Adrenal gland (tissue), 12 donors: ENCODE results near the gene TSPAN16. TPM values are rescaled to one million over a fixed set of nuclear protein-coding genes. Genes with fewer than 3 reads are reported as not detected.

Experiments used
- DNase-seq, 7 donors: peaks; one replicate each; pipeline ENCODE4 v3.0.0-alpha.2; 2019 to 2020
- H3K27ac ChIP-seq, 5 donors: fragments of 200-600 bp; sonication (generic) in 4 of 5; 1 replicate in 3 of 5; 2 replicates in 2 of 5; pipeline versions ENCODE4 v1.5.1 to v1.8.0; 2016 to 2020; ENCODE audit warnings: mild to moderate bottlenecking in 1 of 5
- H3K27me3 ChIP-seq: fragments of 200-600 bp; 2 replicates; pipeline ENCODE4 v1.8.0; 2021
- H3K36me3 ChIP-seq, 2 donors: fragments of 200-600 bp; replicated peaks in 1 of 2; 1 replicate in 1 of 2; 2 replicates in 1 of 2; pipeline versions ENCODE4 v1.5.1 to v1.8.0; 2018 to 2022
- H3K4me1 ChIP-seq, 2 donors: fragments of 200-600 bp; replicated peaks in 1 of 2; 1 replicate in 1 of 2; 2 replicates in 1 of 2; pipeline versions ENCODE4 v1.5.1 to v1.8.0; 2018 to 2021
- H3K4me3 ChIP-seq, 4 donors: fragments of 200-600 bp; sonication (generic) in 3 of 4; one replicate each; pipeline ENCODE4 v1.5.1; 2016 to 2018
- H3K9me3 ChIP-seq, 3 donors: fragments of 200-600 bp; sonication (generic) in 1 of 3; replicated peaks in 1 of 3; 1 replicate in 2 of 3; 2 replicates in 1 of 3; pipeline versions ENCODE4 v1.5.1 to v1.8.0; 2016 to 2021
- CTCF ChIP-seq, 6 experiments: fragments of 450-650 bp in 4 of 6; fragments of 200-600 bp in 2 of 6; sonication (generic) in 1 of 6; IDR thresholded peaks; 1 replicate in 5 of 6; 2 replicates in 1 of 6; pipeline versions ENCODE4 v1.5.1 to v1.8.0; 2016 to 2021; ENCODE audit warnings: antibody characterized with exemption in 6 of 6, mild to moderate bottlenecking in 2 of 6, moderate library complexity in 1 of 6
- POLR2A ChIP-seq, 2 donors: fragments of 450-650 bp; IDR thresholded peaks; one replicate each; pipeline ENCODE4 v1.6.1; 2017; ENCODE audit warnings: antibody characterized with exemption in 2 of 2, mild to moderate bottlenecking in 2 of 2, moderate library complexity in 1 of 2
- WGBS, 4 donors: extraction: QIAGEN DNeasy Blood & Tissue Kit in 2 of 4; methylation state at CpG; one replicate each; pipeline versions ENCODE4 v1.1.5 to v1.1.7; 2013 to 2017; 5-methylcytosine and 5-hydroxymethylcytosine counted together
- intact Hi-C, 2 donors: fragments of 100-400 bp; cut with DNase I; formaldehyde crosslinking; loops; one replicate each; pipeline versions ENCODE4 v1.14.1 to v1.15.0; 2022 to 2023
- polyA plus RNA-seq, 3 donors: library from polyadenylated mRNA; stranded (reverse); fragments of 200-250 nt in 2 of 3; fragments of 350-450 nt in 1 of 3; fragmentation: Illumina TruSeq in 1 of 3; extraction: RNeasy Lipid Tissue Mini Kit (QIAGEN cat#74804) in 1 of 3; gene quantifications; one replicate each; pipeline ENCODE4 v1.2.3, GENCODE V29; 2013 to 2014
- total RNA-seq, 9 donors: library from RNA; depleted of rRNA in 4 of 9; stranded (reverse); fragments of >200 nt in 4 of 9; fragments of 120-200 nt in 1 of 9; fragmentation: NEBNext Ultra II Directional in 1 of 9; extraction: Animal tissue kit (Norgen Biotek cat#: 25700) in 1 of 9; gene quantifications; one replicate each; pipeline versions ENCODE4 v1.1.0 to v1.2.4, GENCODE V29; 2013 to 2023
- donor health status: healthy with polysubstance abuse.
- donor health status: Bipolar disorder and iron deficiency.
- donor health status: DM: yes; HTN: yes; CAD: no.
- donor health status: DM: no; HTN: no; CAD: no.
- donor health status: DM: no; HTN: no; CAD: no.
- donor health status: DM: yes; HTN: yes; CAD: no.

The TSPAN16 gene
- total and polyA plus RNA-seq, 12 donors, result not detected

- Histone ChIP-seq H3K9me3 (no peaks in the 10 kb centered on the region), H3K27ac (peak overlapping the region in 2 of 5 donors; percentile 11 to 61), H3K4me1 (peaks cover 0 to 3% of the 10 kb centered on the region in 2 donors), H3K27me3 (no peaks in the 10 kb centered on the region), H3K36me3 (no peaks in the 10 kb centered on the region), H3K4me3 (no peak overlapping the region)
- TF ChIP-seq CTCF (IDR thresholded peaks at IDR 0.05) (no peak), POLR2A (IDR thresholded peaks at IDR 0.05) (no peak)
- intact Hi-C loops, result no loop called here
- no peak for DNase-seq
- WGBS, 4 donors, result 69 to 79% (median 73%) methylated on average over 6 of the region's 6 CpGs
Observed at GRCh38 chr19:11284515-11284914, 11.4 kb upstream of the TSPAN16 start.

DNA sequence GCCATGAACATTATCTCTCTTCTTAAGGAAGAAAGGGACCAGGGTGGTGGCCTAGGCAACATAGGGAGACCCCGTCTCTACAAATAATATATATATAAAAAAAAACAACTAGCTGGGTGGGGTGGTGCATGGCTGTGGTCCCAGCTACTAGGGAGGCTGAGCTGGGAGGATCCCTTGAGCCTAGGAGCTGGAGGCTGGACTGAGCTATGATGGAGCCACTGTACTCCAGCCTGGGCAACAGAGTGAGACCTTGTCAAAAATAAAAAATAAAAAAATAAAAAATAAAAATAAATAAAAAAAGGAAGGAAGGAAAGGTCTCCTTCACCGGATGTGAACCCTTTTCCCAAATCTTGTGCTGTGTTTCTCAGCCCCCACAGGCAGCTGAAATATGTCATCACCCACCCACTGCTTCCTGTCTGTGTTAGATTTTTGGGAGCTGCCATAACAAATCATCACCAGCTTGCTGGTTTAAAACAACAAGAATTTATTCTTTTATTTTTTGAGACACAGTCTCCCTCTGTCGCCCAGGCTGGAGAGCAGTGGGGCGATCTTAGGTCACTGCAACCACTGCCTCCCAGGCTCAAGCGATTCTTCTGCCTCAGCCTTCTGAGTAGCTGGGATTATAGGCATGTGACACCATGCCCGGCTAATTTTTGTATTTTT is 9.5 kb upstream of the TSPAN16 start:
- peak in 4 of 7 donors; percentile 26 to 67 (median 28) for DNase-seq
- H3K4me3 ChIP-seq, result no peak overlapping the region
- WGBS, 4 donors, result 33 to 50% (median 46%) methylated on average over 6 of the region's 6 CpGs
- peak overlapping the region in 2 of 5 donors; percentile 41 to 45 for H3K27ac ChIP-seq
- H3K36me3 ChIP-seq, result no peaks in the 10 kb centered on the region
- no peaks in the 10 kb centered on the region for H3K4me1 ChIP-seq
- intact Hi-C loops, result no loop called here
- H3K9me3 ChIP-seq, result no peaks in the 10 kb centered on the region
- H3K27me3 ChIP-seq, result no peaks in the 10 kb centered on the region
- TF ChIP-seq POLR2A (IDR thresholded peaks at IDR 0.05), result no peak
- TF ChIP-seq CTCF (IDR thresholded peaks at IDR 0.05), result peak in 4 of 6 experiments; percentile 11 to 41 (median 30)

GRCh38 chr19:11288349-11288748 is 7.6 kb upstream of the TSPAN16 start:
- H3K27ac ChIP-seq, result no peak overlapping the region
- no peaks in the 10 kb centered on the region for H3K36me3 ChIP-seq
- no peak overlapping the region for H3K4me3 ChIP-seq
- no peaks in the 10 kb centered on the region for H3K9me3 ChIP-seq
- peaks cover 0 to 2% of the 10 kb centered on the region in 2 donors for H3K4me1 ChIP-seq
- intact Hi-C loops, result loop anchor here in 1 of 2 donors (2.0 kb wide), 1 partner anchor 44 kb away; no protein-coding TSS in a partner anchor
- no peaks in the 10 kb centered on the region for H3K27me3 ChIP-seq
- peak; percentile 22 to 50 (median 42) for TF ChIP-seq CTCF (IDR thresholded peaks at IDR 0.05)
- TF ChIP-seq POLR2A (IDR thresholded peaks at IDR 0.05), result no peak
- 67 to 76% (median 74%) methylated on average over 7 of the region's 7 CpGs for WGBS, 4 donors
- peak in 2 of 7 donors; percentile 28 to 59 for DNase-seq

- TF ChIP-seq POLR2A (IDR thresholded peaks at IDR 0.05) (no peak), CTCF (IDR thresholded peaks at IDR 0.05) (no peak)
- no peak overlapping the region for H3K27ac ChIP-seq
- WGBS, 4 donors, result 76 to 94% (median 83%) methylated on average over 4 of the region's 4 CpGs
- no peaks in the 10 kb centered on the region for H3K9me3 ChIP-seq
- intact Hi-C loops, result loop anchor here (5.0 to 10.0 kb wide), 2 partner anchors 155 to 157 kb away; no protein-coding TSS in a partner anchor
- H3K27me3 ChIP-seq, result no peaks in the 10 kb centered on the region
- no peaks in the 10 kb centered on the region for H3K36me3 ChIP-seq
- peaks cover 0 to 9% of the 10 kb centered on the region in 2 donors for H3K4me1 ChIP-seq
- no peak overlapping the region for H3K4me3 ChIP-seq
- no peak for DNase-seq
Observed at GRCh38 chr19:11290256-11290655, 5.7 kb upstream of the TSPAN16 start.
